SIG-M5 (cell line): Measurements from ENCODE around the gene PXDN.
"Not testable (repeated sequence)": the region's sequence is repeated elsewhere in the genome, so short reads cannot be mapped to it uniquely, and the experiment has no call there.

ENCODE experiments used
- DNase-seq: peaks from one replicate; lab custom pipeline; 2025; lab: John Stamatoyannopoulos, UW

Gene PXDN

DNA sequence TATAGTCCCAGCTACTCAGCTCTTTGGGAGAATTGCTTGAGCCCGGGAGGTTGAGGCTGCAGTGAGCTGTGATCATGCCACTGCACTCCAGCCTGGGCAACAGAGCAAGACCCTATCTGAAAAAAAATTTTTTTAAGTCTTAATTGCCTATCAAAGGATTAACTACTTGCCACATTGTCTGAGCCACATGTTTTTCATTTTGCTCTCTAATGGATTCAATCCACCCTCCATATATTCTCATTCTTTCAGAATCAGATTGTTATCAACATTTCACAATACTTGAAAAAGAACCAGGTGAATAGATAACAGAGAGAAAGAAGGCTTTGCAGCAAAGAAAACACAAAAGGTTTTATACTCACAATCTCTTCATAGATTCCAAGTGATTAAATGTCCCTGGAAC, 61.0 kb downstream of the PXDN start:
- no peak for DNase-seq

DNA sequence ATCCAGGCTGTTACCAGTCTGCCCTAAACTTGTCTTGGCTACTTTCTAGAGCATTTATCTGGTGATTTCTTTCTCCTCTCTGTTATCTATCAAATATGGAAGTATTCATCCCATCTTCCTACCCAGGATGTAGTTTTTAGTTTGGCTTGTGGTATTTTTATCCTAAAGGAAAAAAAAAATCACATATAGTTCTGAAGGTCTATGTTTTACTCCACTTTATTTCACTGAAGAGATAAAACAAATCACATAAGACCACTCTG, 62.2 kb downstream of the PXDN start:
- DNase-seq: no peak

DNA sequence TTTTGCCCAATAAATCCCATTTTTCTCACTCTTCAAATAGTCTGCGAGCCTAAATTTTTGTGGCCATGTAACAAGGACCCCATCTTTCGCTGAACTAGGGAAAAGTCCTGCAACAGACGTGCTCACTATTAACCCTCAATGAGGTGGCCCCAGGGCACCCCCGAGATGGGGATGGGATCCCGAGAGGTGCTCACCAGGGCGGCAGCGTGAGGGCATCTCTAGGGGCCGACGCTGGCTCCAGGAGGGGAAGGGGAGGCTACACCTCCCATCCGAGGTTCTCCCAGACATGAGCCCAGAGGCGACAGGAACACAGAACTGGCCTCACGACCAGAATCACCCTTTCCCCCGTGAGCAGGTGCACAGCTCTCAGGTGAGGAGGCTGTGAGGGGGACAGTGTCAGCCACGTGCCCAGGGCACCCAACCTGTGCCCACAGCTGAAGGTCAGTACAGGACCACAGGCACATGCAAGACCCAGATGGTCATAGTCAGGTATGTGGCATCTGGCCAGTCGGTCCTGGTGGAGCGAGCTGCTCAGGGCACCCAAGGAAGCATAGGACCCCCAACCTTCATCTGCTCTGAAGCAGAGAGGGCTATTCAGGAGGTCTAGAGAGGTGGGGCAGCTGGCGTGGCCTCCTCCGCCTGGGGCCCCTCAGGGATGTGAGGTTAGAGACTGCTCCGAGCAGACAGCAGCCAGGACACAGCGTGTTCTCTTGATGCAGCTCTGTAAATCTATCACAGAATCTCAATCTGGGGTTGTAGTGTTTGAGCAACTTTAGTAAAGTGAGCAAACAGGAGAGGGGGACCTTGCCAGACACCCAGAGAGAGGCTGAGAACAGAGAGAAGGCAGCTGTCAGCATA, 62.8 kb downstream of the PXDN start:
- no peak for DNase-seq

DNA sequence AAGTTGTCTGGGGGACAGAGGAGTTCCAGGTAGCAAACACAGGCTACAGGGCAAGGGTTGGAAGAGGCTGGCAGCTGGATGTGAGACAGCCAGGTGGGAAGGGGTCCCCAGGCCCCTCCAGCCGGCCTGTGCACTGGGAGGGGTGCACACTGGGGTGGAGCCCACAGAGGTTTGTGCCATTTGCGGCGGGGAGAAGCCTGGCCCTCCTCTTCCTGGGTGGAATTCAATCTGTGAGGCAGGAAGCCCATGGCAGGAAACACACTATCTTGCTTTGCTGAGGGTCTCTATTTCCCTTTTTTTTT, 63.3 kb downstream of the PXDN start:
- no peak for DNase-seq

DNA sequence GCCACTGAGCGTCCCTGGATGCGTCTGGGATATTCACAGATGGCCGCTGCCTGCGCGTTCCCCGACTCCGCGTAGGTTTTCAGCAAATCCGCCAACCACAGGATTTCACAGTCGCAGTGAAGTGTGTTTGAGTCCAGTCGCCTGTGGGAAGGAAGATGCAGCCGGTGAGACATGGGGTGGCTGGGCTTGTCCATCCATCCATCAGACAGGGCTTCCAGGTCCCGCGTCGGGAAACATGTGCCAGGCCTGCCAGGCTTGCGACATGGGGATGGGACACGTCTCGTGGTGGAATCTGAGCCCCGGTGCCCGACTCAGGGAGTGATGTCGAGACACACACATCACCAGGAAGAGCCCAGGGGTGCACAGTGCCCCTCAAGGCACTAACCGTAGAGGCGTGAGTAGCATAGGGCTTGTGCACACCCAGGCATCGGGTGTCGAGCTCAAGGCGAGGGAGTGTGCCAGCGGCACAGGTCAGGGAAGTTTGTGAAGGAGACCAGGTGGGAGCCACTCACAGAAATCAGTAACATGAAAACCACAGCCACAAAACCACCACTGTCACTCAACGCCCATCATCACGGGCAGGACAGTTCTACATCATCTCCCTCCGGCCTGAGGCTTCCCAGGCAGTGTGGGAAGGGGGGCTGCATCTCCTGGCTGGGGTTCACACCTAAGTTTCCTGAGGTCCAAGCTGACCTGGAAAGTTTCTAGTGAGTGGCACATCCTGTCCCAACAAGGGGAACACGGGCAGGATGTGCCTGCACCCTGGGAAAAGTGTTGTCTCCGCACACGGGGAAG, 63.9 kb downstream of the PXDN start:
- no peak for DNase-seq

DNA sequence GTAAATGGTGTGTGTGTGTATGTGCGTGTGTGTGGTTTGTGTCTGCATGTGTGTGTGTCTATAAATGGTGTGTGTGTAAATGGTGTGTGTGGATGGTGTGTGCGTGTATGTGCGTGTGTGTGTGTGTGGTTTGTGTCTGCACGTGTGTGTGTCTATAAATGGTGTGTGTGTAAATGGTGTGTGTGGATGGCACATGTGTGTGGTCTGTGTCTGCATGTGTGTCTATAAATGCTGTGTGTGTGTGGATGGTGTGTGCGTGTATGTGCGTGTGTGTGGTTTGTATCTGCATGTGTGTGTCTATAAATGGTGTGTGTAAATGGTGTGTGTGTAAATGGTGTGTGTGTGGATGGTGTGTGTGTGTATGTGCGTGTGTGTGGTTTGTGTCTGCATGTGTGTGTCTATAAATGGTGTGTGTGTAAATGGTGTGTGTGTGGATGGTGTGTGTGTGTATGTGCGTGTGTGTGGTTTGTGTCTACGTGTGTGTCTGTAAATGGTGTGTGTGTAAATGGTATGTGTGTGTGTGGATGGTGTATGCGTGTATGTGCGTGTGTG, 64.8 kb downstream of the PXDN start:
- not testable (repeated sequence) for DNase-seq

DNA sequence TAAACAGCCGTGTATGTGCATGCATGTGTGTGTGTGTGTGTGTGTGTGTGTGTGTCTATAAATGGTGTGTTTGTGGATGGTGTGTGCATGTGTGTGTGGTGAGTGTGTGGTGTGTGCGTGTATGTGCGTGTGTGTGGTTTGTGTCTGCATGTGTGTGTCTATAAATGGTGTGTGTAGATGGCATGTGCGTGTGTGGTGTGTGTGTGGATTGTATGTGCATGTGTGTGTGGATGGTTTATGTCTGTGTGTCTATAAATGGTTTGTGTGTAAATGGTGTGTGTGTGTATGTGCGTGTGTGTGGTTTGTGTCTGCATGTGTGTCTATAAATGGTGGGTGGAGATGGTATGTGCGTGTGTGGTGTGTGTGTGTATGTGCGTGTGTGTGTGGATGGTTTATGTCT, 65.2 kb downstream of the PXDN start:
- DNase-seq: not testable (repeated sequence)

DNA sequence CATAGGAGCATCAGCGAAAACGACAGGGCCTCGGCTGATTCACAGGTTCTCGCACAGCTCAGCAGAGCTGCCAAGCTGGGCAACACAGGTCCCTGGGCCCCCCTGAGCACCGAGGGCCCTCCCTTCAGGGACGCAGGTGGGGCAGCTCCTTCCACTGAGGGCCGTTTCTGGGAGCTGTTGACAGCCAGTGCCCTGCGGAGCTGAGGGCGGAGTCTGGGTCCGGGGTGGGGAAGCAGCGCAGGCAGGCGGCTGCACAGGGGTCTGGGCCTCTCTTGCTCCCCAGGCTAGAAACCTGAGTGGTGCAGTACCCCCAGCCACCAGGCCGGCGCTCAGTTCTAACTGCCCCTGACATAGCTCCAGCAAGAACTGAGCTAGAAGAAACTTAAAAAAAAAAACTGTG, 65.7 kb downstream of the PXDN start:
- no peak for DNase-seq

DNA sequence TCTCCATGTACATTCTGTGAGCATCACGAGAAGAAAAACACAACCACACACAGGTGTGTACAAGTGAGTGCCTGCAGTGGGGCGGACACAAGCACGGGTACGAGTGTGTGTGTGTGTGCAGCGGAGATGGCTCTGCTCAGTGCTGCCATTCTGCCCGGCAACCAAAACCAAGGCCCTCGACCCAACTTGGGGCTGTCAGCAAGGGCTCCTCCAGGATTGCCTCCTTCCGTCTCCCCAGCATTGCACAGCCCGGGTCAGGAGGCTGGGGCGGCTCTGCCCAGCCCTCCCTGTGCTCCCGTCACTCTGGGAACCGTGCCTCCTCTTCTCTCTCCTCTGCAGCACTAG, 66.5 kb downstream of the PXDN start:
- DNase-seq: no peak

DNA sequence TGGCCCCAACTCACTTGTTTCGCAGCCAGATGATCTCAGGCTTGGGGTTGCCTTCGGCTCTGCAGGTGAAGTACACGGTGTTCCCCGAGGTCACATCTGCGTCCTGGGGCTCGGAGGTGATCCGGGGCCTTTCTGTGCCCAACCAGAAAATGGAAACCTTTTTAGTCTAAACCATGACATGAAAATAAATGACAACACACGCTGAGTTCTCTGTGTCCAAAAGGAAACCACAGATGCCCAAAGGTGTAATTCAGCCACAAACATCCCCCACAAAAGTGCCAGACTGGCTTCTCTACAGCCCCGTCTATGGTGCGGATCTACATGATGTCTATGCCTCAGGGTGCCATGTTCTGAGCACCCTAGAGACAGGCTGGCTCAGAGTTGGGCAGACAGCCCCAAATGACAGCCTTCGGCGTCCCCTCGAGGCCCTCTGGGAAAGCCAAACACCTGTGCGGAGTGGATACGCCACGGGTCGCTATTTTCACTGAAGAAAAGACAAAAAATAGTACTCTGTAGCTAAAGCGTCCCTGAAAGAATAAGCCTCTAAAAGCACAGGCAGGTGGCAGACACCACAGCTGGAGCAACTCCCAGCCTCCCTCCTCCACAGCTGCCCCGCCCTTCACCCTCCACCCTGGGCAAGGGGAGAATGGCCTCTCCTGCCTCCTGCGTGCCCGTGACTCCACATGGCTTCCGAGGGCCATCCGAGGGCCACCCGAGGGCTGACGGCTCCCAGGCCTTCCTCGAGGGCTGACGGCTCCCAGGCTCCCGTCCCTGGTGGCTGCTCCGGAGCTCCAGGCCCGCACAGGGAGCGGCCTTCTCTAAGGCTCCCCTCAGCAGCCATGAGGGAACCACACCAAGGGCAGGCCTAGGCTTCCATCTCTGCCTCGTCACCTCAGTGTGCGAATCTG, 67.1 kb downstream of the PXDN start:
- DNase-seq: no peak

DNA sequence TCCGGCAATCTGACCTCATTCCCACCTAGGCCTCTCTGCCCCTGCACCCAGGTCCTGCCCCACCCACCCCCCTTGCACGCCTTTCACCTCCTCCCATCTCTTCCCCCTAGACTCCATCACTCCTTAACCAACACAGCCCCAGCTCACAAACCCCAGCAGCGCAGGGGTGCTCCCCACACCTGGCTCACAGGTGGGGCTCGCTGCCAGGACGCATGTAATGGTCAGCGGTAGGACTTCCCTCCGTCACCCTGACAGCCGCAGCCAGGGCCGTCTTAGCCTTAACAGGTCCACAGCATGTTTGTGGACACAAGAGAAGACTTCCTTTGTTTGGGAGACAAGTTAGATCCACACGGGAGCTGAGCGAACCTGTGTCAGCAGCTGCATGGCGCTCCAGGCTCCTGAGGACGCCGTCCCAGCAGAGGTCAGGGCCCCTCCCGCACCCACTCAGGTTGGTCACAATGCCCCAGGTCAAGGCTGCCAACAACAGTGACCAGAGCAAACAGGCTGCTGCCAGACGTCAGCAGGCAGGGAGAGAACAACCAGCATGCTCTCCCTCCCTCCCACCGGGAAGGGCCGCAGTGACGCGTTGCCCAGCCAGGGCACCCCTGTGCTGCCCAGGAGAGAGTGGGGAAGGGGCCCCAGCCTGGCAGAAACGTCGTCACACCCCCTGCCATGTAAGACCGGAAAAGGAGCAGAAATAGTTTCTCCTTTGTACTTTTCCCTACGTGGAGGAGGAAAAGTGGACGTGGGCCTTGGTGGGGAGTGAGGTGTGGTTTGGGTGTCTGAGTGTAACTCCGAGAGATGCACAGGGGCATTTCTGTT, 68.0 kb downstream of the PXDN start:
- no peak for DNase-seq

DNA sequence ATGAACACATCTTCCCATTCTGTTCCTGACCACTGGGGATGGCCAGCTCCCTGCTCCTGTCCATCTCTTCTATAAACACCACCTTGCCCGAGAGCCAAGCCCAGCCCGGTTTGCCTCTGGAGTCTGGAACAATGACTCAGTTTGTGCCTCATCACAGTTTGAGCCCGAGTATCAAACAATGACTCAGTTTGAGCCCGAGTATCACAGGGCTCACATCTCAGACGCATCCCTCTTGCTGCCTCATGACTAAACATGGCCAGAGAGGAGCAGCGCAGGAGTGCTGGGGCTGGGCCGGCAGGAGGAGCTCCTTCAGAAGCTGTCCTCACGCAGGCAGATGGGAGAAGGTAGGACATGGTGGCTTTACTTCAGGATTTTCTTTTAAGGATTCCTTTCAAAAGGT, 68.7 kb downstream of the PXDN start:
- no peak for DNase-seq

DNA sequence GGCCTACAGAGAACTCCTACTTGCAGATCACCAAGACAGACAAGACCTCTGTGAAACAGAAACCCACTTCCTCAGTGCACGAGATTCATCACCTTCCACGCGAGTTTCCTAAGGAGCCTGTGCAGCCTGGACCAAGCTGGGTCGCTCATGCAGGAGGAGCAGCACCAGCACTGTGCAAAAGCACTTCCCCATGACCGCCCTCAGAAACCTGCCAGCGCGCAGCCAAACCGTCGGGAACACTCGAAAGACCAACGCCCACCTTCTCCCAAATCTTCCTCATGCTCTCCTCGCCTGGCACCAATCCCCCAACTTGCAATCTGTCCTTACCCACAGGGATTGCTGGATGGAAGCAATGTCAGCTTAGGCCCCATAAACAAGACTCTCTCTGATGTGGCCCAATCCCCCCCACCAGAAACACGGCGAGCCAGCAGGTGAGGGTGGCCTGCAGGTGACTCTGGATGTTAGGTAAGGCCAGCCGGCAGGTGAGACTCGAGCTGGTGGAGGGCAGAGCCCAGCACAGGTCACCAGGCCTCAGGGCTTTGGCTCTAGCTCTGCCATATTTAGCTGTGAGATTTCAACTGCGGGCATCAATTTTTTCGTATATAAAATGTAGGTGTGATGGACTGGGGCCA, 69.4 kb downstream of the PXDN start:
- DNase-seq: no peak

DNA sequence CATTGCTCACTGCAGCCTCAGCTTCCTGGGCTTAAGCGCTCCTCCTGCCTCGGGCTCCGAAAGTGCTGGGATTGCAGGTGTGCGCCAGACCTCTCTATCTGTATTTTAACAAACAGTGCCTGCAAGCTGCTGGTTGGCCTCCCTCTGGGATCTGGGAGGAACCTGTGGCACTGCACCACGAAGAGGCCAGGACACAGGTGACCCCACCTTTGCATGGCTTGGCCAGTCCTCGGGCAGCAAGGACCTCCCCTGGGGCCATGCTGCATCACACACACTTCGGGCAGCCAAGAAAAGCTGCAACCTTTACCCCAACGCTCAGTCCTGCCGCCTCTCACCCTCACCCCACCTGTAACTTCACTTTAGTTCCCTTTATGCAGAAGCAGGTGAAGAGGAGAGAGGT, 70.0 kb downstream of the PXDN start:
- DNase-seq: no peak

DNA sequence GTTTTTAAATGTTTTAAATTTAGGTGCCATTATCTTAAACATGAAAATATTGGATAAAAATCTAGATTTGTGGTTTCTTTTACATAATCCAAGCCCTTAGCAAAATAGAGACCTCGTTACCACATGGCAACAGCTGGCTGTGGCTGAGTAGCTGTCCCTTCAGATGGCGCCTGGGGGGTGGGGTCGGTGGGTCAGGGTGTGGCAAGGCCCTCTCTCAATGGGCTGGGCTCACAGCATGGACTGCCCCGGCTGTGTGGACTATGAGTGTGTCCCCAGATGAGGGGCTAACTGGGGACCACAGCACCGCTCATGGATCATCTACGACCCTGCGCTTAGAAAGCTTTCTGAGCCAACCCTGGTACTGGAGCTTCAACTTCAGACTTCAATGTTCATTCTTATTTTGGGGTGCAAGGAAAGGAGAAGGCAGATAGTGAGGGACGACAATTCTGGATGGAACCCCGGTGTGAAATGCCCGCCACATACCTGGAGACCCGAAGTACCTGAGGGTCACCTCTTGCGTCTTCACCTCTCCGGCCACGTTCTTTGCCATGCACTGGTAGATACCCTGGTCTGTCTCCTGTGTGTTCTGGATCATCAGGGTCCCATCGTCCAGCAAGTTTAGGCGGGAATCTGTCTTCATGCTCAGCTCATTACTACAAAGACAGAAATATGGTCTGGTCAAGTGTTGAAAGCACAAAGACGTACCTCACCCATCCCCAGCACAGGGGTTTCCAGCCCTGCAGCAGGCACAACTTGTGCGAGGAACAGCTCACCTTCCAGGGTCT, 71.0 kb downstream of the PXDN start:
- DNase-seq: no peak

DNA sequence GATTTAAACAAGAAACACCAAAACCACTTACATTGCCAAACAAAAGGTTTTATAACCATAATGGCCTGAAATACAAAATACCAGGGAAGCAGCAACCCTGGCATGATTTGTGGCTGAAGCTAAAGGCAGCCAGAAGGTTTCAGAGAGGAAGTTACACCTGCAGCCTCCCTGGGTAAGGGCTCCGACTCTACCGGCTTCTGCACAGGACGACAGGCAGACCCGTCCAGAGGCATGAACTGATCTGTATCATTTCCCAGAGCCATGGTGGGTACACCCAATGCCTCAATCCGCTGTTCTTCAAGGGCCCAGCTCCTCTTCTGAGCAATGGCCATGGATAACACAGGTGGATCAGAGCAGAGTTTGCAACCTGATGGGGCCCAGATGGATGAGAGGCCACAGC, 71.6 kb downstream of the PXDN start:
- no peak for DNase-seq

DNA sequence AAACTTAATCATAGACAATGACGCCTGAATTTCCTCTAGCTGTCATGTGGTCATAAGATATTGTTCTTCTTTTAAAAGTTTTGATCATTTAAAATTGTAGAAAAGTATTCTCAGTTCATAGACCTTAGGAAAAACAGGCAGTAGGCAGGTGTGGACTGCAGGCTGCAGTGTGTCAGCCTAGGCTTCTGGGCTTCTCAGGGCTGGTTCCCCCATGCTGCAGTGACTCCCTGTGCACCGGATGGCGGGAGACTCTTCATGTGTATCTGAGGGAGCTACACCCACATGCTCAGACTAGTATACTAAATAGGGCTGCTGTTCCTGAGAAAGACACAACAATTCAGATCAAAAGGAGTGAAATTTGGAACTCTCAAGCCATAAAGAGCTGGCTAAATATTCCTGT, 72.4 kb downstream of the PXDN start:
- no peak for DNase-seq

DNA sequence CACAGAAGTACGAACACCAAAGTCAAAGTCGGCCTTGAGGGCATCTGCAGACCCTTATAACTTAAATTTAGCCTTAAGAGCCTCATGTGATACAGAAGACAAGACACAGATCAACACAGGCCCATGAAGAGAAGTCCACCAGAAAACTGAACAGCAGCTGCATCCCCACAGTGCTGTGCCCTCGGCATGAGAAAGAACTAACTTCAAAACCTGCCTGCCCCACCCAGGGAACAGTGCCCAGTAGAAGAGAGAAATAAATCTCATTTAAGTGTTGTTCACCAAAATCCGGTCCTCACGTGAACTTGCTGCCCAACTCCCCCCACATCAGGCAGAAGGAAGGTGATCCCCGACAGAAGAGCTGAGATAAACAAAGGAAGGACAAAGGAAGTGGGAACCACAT, 73.7 kb downstream of the PXDN start:
- DNase-seq: no peak

DNA sequence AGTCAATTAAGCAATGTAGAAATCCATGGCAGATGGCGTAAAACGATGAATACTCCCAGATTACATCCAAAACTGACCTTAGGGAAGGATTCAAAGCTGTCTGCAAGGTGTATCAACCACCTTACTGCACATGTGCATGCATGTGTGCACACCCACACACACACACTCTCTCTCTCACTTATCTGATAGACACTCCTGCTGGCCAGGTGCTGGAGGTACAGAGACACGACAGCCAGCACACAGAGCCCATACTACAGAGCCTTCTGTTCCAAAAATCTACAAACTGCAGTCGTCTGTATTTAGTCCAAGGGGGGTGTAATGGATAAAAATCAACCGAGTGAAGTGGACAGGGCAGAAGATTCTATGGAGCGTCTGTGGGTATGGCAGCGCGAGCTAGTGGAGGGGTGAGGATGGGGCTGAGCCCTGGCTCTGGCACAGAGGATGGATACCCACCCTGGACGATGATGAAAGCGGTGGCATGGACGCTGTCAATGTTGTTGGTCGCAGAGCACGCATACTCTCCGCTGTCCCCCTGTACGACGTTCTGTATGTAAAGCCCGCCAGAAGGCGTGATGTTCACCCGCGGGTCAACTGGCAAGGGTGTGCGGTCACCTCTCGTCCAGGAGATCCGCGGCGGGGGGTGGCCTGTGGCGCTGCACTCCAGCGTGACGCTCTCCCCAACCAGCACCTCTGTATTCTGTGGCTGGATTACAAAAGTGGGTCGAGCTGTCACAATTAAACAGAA, 78.4 kb downstream of the PXDN start:
- no peak for DNase-seq

DNA sequence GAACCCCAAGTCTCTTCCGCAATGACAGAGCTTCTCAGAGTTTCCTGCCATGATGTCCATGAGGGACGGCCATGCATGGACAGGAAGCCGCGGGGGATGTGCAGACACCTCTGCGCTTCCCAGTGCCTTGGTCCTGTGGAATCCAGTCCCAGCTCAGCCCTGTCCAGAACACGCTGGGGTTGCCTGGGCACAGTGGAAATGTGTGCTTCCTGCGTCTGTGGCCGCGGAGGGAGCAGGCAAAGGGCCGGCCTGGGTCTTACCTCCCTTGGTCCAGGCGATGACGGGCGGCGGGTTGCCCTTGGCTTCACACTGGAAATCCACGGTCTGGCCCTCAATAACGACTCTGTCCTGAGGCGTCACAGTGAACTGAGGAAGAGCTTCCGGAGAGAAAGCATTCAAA, 79.6 kb downstream of the PXDN start:
- DNase-seq: no peak
